ENCODE results near the gene CAPN12.

Gene CAPN12

GRCh38 chr19:38723990-38724854 lies 20.1 kb downstream of the CAPN12 start:
- DNase-seq = no peak

DNA sequence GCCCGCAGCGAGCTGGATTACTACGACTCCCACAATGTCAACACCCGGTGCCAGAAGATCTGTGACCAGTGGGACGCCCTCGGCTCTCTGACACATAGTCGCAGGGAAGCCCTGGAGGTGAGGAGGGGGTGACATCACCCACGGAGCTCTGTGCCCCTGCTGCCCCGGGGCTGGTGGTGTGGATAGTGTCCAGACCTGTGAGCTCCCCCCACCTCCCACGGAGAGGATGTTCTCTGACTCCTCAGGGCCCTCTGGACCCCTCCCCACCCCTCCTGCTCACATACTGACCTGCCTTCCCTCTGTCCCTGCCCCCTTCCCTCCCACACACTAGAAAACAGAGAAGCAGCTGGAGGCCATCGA lies 20.7 kb downstream of the CAPN12 start:
- no peak for DNase-seq

DNA sequence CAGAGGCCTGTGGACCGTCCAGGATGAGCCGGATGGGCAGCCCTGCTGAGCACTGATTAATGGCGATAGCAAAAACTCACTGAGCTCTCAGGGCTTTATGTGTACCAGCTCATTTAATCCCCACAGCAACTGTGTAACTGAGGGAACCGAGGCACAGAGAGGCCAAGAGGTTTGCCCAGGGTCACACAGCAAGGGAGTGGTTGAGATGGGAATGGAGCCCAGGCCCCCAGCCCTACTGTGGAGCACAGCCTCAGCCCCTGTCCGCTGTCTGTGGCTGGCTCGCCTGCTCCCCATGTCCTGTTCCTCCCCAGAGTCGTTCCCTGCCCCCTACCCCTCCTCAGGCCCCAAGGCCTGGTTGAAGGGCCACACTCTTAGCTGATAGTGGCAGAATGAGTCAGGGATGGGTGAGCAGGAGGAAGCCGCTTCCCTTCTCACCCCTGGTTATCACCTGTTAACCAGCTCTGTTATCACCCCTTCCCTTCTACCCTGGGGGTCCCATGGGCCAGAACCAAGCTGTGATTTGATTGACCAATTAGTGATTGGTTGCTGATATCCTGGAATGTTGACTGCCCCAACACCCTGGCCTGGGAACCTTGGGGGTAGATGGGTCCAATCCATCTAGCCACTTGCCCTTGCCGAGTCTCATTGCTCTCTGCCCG lies 21.2 kb downstream of the CAPN12 start:
- no peak for DNase-seq

DNA sequence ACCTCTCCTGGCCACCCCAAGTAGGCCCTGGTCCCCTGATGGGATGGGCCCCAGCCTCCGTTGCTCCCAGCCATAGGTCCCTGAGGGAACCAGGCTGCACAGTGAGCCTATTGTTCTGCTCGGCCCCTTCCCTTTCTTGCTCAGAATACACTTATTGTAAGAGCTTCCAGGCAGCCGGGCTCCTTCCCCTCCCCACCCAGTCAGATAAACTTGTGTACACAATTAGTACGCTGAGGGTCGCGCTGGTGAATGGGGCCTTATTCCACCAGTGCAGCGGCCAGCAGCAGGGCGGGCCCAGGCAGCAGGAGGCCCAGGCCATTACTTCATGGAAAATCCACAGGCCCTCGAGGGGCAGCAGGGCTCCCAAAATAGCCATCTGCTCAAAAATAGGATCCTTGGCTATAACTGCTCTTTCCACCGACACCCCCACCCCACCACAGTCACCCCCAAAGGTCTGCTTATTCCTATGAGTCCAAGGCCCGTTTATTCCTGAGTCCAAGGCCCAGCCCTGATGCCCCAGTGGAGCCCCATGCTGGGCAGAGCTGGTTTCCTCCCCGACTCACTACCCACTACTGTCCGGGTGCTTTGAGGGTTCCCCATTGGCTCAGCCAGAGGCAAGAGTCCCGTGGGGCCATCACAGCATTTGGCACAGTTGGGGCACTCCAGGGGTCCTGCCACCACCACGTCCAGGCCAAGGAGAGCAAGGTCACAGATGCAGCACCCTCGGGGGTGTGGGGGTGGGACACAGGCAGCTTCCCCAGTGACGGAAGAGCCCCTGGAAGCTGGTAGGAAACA lies 22.1 kb downstream of the CAPN12 start:
- DNase-seq = no peak

DNA sequence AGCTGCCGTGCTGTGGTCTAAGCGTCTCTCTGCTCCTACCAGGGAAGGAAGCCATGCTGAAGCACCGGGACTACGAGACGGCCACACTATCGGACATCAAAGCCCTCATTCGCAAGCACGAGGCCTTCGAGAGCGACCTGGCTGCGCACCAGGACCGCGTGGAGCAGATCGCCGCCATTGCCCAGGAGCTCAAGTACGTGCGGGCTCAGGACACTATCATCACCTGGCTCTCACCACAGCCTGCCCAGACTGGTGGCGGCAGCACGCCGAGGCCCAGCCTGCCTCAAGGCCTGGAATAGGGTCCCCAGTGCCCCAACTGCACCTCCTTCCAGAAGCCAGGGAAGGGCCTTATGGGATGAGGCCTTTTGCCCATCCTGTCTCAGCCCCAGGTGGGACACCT lies 22.8 kb downstream of the CAPN12 start:
- no peak for DNase-seq

- no peak for DNase-seq
Measured at GRCh38 chr19:38720559-38721236, 23.6 kb downstream of the CAPN12 start.

- no peak for DNase-seq
Measured at GRCh38 chr19:38719761-38720558, 24.3 kb downstream of the CAPN12 start.

- no peak for DNase-seq
Measured at GRCh38 chr19:38718747-38719543, 25.3 kb downstream of the CAPN12 start.

DNA sequence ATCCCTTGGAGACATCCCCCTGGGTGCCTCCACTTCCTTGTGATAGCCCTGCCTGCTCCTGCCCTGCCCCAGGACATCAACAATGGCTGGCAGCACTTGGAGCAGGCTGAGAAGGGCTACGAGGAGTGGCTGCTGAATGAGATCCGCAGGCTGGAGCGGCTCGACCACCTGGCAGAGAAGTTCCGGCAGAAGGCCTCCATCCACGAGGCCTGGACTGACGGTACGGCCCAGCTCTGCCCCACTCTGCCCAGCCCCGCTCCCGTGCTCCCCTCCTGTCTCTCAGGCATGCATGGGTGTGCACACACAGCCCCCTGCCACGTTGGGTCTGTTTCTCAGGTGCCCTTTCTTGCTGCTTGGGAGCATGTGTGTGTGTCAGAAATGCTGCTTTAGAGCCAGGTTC lies 26.4 kb downstream of the CAPN12 start:
- no peak for DNase-seq

DNA sequence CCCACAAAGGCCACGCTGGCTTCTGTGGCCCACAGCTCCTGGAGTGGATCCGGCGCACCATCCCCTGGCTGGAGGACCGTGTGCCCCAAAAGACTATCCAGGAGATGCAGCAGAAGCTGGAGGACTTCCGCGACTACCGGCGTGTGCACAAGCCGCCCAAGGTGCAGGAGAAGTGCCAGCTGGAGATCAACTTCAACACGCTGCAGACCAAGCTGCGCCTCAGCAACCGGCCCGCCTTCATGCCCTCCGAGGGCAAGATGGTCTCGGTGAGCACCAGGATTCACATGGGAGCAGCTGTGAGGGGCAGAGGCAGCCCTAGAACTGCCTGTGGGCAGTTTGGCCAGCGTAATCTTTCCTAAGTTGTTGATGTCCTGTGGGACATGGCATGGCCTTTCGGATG lies 27.2 kb downstream of the CAPN12 start:
- DNase-seq = no peak

GRCh38 chr19:38715555-38715954 lies 28.7 kb downstream of the CAPN12 start:
- DNase-seq = no peak

DNA sequence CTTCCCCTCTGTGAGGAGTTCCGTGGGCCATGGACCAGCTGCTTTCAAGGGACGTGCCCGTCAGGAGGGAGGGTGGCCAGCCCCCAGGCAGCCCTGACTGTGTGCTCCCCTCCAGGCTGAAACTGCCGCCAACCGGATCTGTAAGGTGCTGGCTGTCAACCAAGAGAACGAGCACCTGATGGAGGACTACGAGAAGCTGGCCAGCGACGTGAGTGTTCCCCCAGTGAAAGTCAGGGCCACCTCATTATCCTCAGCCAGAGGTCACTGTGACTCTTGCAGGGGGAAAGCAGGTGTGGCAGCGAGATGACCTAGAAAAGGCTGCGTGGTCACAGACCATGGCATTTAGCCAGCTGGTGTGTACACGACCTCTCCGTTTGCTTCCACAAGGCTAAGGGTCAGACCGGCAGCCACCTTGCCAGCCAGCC lies 29.9 kb downstream of the CAPN12 start:
- DNase-seq = no peak

DNA sequence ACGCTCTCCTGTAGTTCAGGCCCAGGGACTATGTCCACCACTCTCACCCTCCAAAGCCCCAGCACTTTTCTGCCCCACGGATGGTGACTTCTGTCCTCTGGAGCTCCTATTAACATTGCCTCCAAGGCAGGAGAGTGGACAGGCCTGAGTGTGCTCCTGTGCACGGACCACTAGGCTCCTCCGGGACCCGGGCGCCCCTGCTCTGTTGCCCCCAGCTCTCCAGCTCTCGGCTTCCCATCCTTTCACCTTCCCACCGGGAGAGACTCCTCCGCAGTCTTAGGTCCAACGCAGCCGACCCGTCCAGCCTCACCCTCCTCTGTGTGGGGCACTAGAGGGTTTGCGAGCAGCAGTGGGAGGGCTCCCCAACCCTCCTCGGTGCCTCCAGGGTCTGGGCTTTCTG lies 30.4 kb downstream of the CAPN12 start:
- no peak for DNase-seq

DNA sequence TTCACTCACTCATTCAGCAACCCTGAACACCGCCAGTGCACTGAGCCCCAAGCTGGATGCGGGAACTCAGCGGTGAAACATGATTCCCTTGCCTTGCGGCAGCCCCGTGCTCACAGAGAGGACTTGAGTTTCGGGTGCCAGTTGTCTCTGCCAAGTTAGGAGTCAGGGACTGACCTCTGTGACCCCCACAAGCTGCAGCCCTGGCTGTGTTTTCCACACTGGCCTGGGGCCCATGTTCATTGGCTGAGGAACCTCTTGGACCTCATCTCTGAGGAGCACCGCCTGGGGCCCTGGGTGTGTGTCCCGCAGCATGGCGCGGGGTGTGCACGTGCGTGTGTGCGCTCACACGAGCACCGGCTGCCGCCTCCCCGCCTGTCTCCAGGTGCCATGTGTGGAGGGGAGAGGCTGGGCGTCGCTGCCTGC lies 31.0 kb downstream of the CAPN12 start:
- no peak for DNase-seq

GRCh38 chr19:38712161-38712748 lies 32.0 kb downstream of the CAPN12 start:
- no peak for DNase-seq

DNA sequence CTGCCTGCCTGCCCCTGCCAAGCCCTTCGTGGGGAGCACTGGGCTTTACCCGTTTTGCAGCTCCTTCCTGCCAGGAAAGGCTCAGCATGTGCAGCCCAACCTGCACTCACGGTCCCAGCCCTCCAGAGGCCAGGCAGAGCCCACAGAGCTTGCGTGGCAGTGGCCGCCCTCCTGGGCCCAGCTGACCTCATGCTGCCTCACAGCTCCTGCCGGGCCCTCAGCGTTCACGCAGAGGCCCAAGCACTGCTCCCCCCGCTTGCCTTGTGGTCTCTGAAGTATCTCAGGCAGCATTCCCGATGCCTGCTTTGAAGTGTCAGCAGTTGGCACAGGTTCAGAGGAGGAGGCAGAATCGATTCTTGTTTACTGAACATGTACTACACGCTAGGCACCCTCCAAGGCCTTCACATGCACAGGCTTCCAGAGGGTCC lies 32.5 kb downstream of the CAPN12 start:
- no peak for DNase-seq

DNA sequence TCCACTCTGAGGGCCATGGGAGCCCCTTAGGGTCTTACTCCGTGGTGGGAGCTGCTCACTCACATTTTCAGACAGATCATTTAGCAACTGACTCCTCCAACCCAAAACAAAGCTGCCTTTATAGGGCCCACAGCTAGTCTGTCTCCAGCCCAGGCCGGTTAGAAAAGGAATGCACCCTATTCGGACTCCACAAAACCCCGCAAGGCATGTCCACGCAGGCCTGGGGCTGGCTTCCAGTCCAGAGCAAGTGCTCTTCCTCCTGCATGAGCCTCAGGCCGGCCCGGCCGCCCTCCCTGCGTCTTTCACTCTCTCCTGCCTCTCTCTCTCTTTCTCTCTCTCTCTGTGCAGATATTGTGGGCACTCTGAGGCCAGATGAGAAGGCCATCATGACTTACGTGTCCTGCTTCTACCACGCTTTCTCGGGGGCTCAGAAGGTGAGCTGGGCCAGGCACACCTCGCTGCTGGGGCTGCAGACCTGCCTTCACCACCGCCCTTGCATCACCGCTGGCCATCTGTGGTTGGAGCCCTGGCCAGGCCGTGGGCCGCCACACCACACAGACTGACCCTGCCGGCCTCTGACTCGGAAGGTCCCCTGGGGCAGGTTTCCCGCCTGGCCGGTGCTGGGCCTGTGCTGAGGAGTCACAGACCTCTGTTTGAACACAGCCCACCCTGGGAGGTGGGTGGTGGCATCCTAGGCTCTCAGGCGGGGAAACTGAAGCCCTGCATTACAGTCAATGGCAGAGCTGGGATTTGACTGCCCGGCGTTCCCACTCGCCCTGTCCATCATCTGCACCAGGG lies 33.1 kb downstream of the CAPN12 start:
- DNase-seq = no peak

DNA sequence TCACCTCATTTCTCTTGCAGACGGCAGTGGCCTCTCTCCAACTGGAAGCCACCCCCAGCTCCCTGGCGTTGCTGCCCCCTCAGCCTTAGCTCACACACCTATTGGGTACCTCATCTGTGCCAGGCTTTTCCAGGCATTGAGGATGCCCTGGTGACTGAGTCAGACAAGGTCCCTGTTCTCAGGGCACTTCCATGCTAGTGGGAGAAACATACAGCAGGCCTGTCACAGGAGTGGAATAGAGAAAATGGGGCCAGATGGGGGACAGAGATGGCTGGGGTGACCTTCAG lies 33.9 kb downstream of the CAPN12 start:
- no peak for DNase-seq

DNA sequence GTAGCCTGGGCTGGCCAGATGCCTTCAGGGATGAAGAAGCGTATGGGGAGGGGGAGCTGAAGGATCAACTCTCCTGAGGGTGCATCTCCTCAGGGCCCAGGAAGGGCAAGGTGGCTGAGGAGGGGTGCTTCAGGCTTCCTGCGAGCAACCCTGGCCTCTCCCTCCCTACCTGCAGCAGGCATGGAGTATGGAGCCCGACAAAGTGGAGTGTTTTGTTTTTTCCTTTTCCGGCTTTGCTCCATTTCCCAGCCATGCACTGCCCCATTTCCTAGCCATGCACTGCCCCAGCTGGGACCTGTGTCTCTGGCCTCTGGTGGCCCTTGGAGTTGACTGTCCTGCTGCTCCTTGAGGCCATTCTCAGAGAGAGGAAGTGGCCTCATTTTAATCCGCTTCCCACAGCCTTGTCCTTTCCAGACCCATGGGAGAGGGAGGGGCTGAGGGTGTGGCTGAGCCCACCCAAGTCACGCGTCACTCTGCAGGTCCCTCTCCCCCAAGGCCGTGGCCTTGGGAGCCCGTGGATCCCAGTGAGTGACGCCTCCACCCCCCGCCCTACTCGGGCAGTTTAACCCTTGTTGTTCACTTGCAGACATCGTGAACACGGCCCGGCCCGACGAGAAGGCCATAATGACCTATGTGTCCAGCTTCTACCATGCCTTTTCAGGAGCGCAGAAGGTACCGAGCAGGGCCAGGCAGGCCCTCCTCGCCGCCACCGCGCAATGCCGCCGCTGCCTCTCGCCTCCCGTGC lies 34.4 kb downstream of the CAPN12 start:
- DNase-seq = no peak

DNA sequence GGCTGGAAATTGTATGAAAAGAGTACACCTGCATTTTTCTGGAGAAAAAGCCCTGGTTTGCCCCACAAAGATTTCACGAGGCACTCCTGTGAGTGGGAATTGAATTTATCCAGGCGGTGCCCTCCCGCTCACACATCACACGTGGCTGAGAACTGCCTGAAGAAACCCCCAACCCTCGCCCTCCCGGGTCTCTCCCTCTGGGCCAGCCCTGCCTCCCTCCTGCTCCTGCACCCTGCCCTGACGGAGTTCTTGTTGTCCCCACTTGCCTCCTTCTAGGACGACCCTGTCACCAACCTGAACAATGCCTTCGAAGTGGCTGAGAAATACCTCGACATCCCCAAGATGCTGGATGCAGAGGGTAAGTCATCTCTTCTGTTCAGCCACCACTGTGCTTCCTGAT lies 35.2 kb downstream of the CAPN12 start:
- DNase-seq = no peak

All from CD4-positive, alpha-beta T cell treated with Interleukin-4 for 4 hours (primary cell).